ENCODE data around the gene PLEKHF1. TPM values are rescaled to one million over a fixed set of nuclear protein-coding genes. Genes with fewer than 3 reads are reported as not detected.

PLEKHF1 gene
- total and polyA plus RNA-seq, 2 of the 13 experiments (the other 11 are each of a cell fraction or from before 2014, with no cell fraction given) = 2.9 to 3.8 TPM

DNA sequence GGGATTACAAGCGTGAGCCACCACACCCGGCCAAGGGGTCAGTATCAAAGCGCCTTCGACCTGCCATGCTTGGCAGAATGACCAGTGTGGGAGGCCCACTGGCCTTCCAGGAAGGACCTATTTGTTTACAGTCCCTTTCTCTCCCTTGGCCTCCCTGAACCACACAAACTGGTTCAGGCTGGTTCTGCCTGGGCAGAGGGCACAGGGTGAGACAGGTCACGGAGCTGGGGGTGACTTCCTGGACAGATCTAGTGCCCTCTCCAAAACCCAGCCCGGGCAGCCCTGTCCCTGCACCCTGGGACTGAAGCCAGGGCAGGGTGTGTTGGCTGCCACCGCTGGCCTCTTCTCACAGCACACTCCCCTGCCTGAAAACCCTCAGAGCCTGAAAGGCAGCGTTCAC, 11.3 kb downstream of the PLEKHF1 start:
- H3K27ac ChIP-seq (ENCODE audit: extremely low read length, insufficient read depth, low read length) = no peak overlapping the region
- H3K27me3 ChIP-seq (ENCODE audit: control insufficient read depth in 1 of 2, insufficient read depth in 2 of 2, low read length in 2 of 2) = peaks cover 3 to 4% of the 10 kb centered on the region in 2 experiments; a peak in 3 of 5 replicates
- peaks cover 0 to 11% of the 10 kb centered on the region in 2 experiments; a peak in 2 of 5 replicates for H3K36me3 ChIP-seq (replicated peaks in 1 of 2; ENCODE audit: control insufficient read depth in 1 of 2, insufficient read depth in 2 of 2, low read length in 2 of 2)
- H3K4me3 ChIP-seq (replicated peaks in 1 of 3; ENCODE audit: insufficient read depth in 1 of 3, low read depth in 2 of 3, low read length in 3 of 3) = no peak overlapping the region
- no TSS peak for BruUV-seq (replicated peaks)
- POLR2A ChIA-PET = no interaction called here
- DNase-seq (ENCODE audit: low spot score) (no peak), ATAC-seq (no peak), FAIRE-seq (no peak)
- H3K4me1 ChIP-seq (ENCODE audit: insufficient read depth, low read length) = peaks cover 37% of the 10 kb centered on the region
- intact Hi-C loops (cut with micrococcal nuclease; ENCODE audit: unreplicated experiment) (no loop called here), in situ Hi-C loops (cut with HindIII; ENCODE audit: extremely low pct_ligation_motif_present, low pct_unique_long_range_greater_than_20kb) (no loop called here)
- 67% methylated on average over 3 of the region's 8 CpGs for WGBS (ENCODE audit: low lambda C conversion rate)
- H3K9me3 ChIP-seq (ENCODE audit: low read length) = no peaks in the 10 kb centered on the region
- TF ChIP-seq ZNF335 (CRISPR knock-in tag; IDR thresholded peaks at IDR 0.05) (no peak), EP300 (IDR thresholded peaks at IDR 0.05; ENCODE audit: low read depth in 2 of 2, low read length in 2 of 2) (no peak), EP300 (CRISPR knock-in tag; IDR thresholded peaks at IDR 0.05; ENCODE audit: borderline replicate concordance) (no peak), ZNF432 (CRISPR knock-in tag; IDR thresholded peaks at IDR 0.05; ENCODE audit: borderline replicate concordance) (no peak), ZNF124 (CRISPR knock-in tag; IDR thresholded peaks at IDR 0.05) (no peak), ZFAT (CRISPR knock-in tag; conservative IDR thresholded peaks at IDR 0.05) (no peak), NR2F6 (IDR thresholded peaks at IDR 0.05) (no peak), NR2F6 (CRISPR knock-in tag; IDR thresholded peaks at IDR 0.05) (0 out of 2 replicates have a peak, but pooled peaks have one; percentile 17), NFYB (CRISPR knock-in tag; IDR thresholded peaks at IDR 0.05) (no peak)
- TF ChIP-seq, protein P1, sequence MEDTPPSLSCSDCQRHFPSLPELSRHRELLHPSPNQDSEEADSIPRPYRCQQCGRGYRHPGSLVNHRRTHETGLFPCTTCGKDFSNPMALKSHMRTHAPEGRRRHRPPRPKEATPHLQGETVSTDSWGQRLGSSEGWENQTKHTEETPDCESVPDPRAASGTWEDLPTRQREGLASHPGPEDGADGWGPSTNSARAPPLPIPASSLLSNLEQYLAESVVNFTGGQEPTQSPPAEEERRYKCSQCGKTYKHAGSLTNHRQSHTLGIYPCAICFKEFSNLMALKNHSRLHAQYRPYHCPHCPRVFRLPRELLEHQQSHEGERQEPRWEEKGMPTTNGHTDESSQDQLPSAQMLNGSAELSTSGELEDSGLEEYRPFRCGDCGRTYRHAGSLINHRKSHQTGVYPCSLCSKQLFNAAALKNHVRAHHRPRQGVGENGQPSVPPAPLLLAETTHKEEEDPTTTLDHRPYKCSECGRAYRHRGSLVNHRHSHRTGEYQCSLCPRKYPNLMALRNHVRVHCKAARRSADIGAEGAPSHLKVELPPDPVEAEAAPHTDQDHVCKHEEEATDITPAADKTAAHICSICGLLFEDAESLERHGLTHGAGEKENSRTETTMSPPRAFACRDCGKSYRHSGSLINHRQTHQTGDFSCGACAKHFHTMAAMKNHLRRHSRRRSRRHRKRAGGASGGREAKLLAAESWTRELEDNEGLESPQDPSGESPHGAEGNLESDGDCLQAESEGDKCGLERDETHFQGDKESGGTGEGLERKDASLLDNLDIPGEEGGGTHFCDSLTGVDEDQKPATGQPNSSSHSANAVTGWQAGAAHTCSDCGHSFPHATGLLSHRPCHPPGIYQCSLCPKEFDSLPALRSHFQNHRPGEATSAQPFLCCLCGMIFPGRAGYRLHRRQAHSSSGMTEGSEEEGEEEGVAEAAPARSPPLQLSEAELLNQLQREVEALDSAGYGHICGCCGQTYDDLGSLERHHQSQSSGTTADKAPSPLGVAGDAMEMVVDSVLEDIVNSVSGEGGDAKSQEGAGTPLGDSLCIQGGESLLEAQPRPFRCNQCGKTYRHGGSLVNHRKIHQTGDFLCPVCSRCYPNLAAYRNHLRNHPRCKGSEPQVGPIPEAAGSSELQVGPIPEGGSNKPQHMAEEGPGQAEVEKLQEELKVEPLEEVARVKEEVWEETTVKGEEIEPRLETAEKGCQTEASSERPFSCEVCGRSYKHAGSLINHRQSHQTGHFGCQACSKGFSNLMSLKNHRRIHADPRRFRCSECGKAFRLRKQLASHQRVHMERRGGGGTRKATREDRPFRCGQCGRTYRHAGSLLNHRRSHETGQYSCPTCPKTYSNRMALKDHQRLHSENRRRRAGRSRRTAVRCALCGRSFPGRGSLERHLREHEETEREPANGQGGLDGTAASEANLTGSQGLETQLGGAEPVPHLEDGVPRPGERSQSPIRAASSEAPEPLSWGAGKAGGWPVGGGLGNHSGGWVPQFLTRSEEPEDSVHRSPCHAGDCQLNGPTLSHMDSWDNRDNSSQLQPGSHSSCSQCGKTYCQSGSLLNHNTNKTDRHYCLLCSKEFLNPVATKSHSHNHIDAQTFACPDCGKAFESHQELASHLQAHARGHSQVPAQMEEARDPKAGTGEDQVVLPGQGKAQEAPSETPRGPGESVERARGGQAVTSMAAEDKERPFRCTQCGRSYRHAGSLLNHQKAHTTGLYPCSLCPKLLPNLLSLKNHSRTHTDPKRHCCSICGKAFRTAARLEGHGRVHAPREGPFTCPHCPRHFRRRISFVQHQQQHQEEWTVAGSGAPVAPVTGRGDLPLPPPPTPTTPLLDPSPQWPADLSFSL (CRISPR knock-in tag; IDR thresholded peaks at IDR 0.05) = no peak
- TF ChIP-seq, protein P2, sequence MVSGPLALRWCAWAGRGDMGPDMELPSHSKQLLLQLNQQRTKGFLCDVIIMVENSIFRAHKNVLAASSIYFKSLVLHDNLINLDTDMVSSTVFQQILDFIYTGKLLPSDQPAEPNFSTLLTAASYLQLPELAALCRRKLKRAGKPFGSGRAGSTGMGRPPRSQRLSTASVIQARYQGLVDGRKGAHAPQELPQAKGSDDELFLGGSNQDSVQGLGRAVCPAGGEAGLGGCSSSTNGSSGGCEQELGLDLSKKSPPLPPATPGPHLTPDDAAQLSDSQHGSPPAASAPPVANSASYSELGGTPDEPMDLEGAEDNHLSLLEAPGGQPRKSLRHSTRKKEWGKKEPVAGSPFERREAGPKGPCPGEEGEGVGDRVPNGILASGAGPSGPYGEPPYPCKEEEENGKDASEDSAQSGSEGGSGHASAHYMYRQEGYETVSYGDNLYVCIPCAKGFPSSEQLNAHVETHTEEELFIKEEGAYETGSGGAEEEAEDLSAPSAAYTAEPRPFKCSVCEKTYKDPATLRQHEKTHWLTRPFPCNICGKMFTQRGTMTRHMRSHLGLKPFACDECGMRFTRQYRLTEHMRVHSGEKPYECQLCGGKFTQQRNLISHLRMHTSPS (CRISPR knock-in tag; IDR thresholded peaks at IDR 0.05; ENCODE audit: low read depth) = peak; percentile 65; the same call in 1 of the 2 replicates
- H3K9ac ChIP-seq (ENCODE audit: insufficient read depth, low read depth, low read length) = no peak overlapping the region
- CTCF ChIA-PET (ENCODE audit: low intra/inter-chr PET ratio, low total read pairs) = no interaction called here
- H2AFZ ChIP-seq (ENCODE audit: low read length) = no peak overlapping the region
- H3K79me2 ChIP-seq (ENCODE audit: insufficient read depth, low read length) = no peaks in the 10 kb centered on the region
- no peaks in the 10 kb centered on the region for H4K20me1 ChIP-seq (ENCODE audit: insufficient read depth, low read length)
- no peak overlapping the region for H3K4me2 ChIP-seq (ENCODE audit: low read depth, low read length)
